H1 (cell line): ENCODE data around the gene LEMD1. TPM values are rescaled to one million over a fixed set of nuclear protein-coding genes. Genes with fewer than 3 reads are reported as not detected.

Source experiments
- CHD7 ChIP-seq: fragments of 300-600 bp; sonication (generic); IDR thresholded peaks from 2 replicates; pipeline ENCODE4 v1.7.1; 2012; ENCODE audit warnings: low read length, moderate library complexity, mild to moderate bottlenecking, inconsistent platforms; ENCODE audit not compliant: insufficient replicate concordance
- polyA plus RNA-seq, 7 experiments: library from polyadenylated mRNA; depleted of rRNA in 3 of 7; stranded (reverse) in 5 of 7; unstranded in 2 of 7; fragments of >200 nt in 5 of 7; fragments of 200-250 nt in 2 of 7; gene quantifications; 1 replicate in 5 of 7; 2 replicates in 1 of 7; 4 replicates in 1 of 7; pipeline versions ENCODE4 v1.2.1 to v1.2.3, GENCODE V29; 2011 to 2013; ENCODE audit warnings: missing spikeins in 2 of 7, mixed read lengths in 2 of 7
- total RNA-seq: library from RNA; stranded (reverse); fragmentation: NEBNext Ultra II Directional; extraction: Animal tissue kit (Norgen Biotek cat#: 25700); gene quantifications from 2 replicates; pipeline ENCODE4 v1.2.1, GENCODE V29; 2021

LEMD1 gene
- total and polyA plus RNA-seq, 2 of the 8 experiments (the other 6 are each of a cell fraction or from before 2014, with no cell fraction given): 10.0 to 10.5 TPM

- TF ChIP-seq CHD7: no peak
Measured at GRCh38 chr1:205442051-205442725, 20.3 kb upstream of the LEMD1 start (continued).
